Colonic mucosa (tissue), 4 donors: ENCODE data around the gene DARS1. TPM values are rescaled to one million over a fixed set of nuclear protein-coding genes. Genes with fewer than 3 reads are reported as not detected.

ENCODE experiments used
- DNase-seq: peaks from one replicate; pipeline ENCODE4 v3.0.0-alpha.2; 2020
- H3K27ac ChIP-seq: fragments of 200-600 bp; one replicate; pipeline ENCODE4 v1.8.0; 2021
- H3K27me3 ChIP-seq: fragments of 200-600 bp; one replicate; pipeline ENCODE4 v1.8.0; 2021
- H3K36me3 ChIP-seq: fragments of 200-600 bp; one replicate; pipeline ENCODE4 v1.8.0; 2021
- H3K4me1 ChIP-seq: fragments of 200-600 bp; one replicate; pipeline ENCODE4 v1.8.0; 2021; ENCODE audit warnings: mild to moderate bottlenecking
- H3K4me3 ChIP-seq: fragments of 200-600 bp; one replicate; pipeline ENCODE4 v1.8.0; 2021
- H3K9ac ChIP-seq, 2 donors: one replicate each; pipeline ENCODE4 v1.7.0; 2013; ENCODE audit warnings: control low read depth in 2 of 2, low read depth in 2 of 2, low read length in 2 of 2
- H3K9me3 ChIP-seq: fragments of 200-600 bp; one replicate; pipeline ENCODE4 v1.8.0; 2021
- CTCF ChIP-seq: fragments of 200-600 bp; IDR thresholded peaks from one replicate; pipeline ENCODE4 v1.8.0; 2022; ENCODE audit warnings: antibody characterized with exemption, mild to moderate bottlenecking
- intact Hi-C: fragments of 100-400 bp; cut with DNase I; formaldehyde crosslinking; loops from one replicate; pipeline ENCODE4 v1.14.1; 2022
- total RNA-seq, 2 donors: library from RNA; stranded (reverse); fragmentation: NEBNext Ultra II Directional in 1 of 2; extraction: Animal tissue kit (Norgen Biotek cat#: 25700) in 1 of 2; gene quantifications; one replicate each; pipeline ENCODE4 v1.2.1, GENCODE V29; 2021
- donor health status: healthy.
- donor health status: DM: no; HTN: no; CAD: no.
- donor health status: DM: no; HTN: no; CAD: no.

The DARS1 gene
- total RNA-seq, 2 donors from 2014 or later = 52.4 to 80.7 TPM

DNA sequence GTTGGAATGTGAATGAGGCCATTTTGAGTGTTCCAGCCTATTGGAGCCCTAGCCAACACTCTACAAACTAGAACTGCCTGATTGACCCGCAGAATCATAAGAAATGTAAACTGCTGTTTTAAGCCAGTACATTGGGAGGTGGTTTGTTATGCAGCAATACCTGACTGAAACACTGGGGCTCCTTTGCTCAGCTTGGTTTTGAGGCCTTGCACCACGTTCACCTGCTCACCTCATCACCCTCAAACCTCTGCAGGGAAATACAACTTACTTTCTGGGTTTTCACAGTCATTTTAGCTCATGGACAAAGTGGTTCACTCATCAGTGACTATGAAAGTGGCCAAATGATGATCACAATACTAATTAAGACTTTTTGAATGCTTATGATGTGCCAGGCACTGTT, 10.9 kb upstream of the DARS1 start:
- Histone ChIP-seq H3K27ac (no peak overlapping the region), H3K36me3 (no peaks in the 10 kb centered on the region), H3K27me3 (no peaks in the 10 kb centered on the region), H3K4me1 (no peaks in the 10 kb centered on the region), H3K9ac (no peak overlapping the region), H3K9me3 (no peaks in the 10 kb centered on the region), H3K4me3 (no peak overlapping the region)
- no peak for DNase-seq
- no peak for TF ChIP-seq CTCF
- intact Hi-C loops = no loop called here

- no peak overlapping the region for H3K9ac ChIP-seq
- H3K4me1 ChIP-seq = no peaks in the 10 kb centered on the region
- intact Hi-C loops = no loop called here
- no peak overlapping the region for H3K27ac ChIP-seq
- TF ChIP-seq CTCF = no peak
- no peaks in the 10 kb centered on the region for H3K36me3 ChIP-seq
- no peak overlapping the region for H3K4me3 ChIP-seq
- no peak for DNase-seq
- no peaks in the 10 kb centered on the region for H3K9me3 ChIP-seq
- no peaks in the 10 kb centered on the region for H3K27me3 ChIP-seq
Measured at GRCh38 chr2:135994281-135994680, 8.9 kb upstream of the DARS1 start.

DNA sequence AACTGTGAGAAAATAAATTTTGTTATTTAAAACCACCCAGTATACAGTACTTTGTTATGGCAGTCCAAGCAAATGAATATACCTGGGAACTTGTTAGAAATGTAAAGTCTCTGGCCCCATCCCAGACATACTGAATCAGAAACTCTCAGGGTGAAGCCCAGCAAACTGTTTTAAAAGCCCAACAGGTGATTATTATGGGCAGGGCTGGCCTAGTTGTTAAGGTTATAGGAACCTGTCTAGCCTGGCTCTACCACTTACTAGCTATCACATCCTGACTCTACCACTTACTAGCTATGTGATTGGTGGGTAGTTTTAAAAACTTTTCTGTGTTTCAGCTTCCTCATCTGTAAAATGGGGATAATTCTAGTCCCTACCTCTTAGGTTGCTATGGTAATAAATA, 8.0 kb upstream of the DARS1 start:
- TF ChIP-seq CTCF = no peak
- intact Hi-C loops = no loop called here
- no peaks in the 10 kb centered on the region for H3K27me3 ChIP-seq
- H3K36me3 ChIP-seq = no peaks in the 10 kb centered on the region
- no peak for DNase-seq
- no peak overlapping the region for H3K9ac ChIP-seq
- H3K27ac ChIP-seq = no peak overlapping the region
- H3K4me3 ChIP-seq = no peak overlapping the region
- no peaks in the 10 kb centered on the region for H3K4me1 ChIP-seq
- H3K9me3 ChIP-seq = no peaks in the 10 kb centered on the region

DNA sequence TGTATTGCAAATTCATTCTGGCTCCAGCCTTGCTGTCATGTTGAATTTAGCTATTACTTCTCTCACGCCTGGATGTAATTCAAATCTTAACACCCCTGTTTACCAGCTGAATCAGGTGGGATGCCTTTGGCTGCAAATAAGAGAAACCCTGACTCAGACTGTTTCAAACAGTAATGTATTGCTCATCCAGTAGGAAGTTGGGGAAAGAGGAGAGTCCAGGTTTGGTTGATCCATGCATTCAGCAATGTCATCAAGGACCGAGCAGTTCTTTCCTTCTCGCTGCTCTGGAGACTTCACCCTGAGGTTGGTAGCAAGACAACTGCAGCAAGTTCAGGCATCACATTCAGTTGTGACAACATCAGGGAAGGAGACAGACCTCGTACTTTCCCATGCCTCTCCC, 6.4 kb upstream of the DARS1 start:
- intact Hi-C loops = no loop called here
- no peak for DNase-seq
- no peak overlapping the region for H3K4me3 ChIP-seq
- no peaks in the 10 kb centered on the region for H3K36me3 ChIP-seq
- no peaks in the 10 kb centered on the region for H3K4me1 ChIP-seq
- H3K9me3 ChIP-seq = no peaks in the 10 kb centered on the region
- TF ChIP-seq CTCF = no peak
- H3K27me3 ChIP-seq = no peaks in the 10 kb centered on the region
- H3K9ac ChIP-seq = no peak overlapping the region
- no peak overlapping the region for H3K27ac ChIP-seq

DNA sequence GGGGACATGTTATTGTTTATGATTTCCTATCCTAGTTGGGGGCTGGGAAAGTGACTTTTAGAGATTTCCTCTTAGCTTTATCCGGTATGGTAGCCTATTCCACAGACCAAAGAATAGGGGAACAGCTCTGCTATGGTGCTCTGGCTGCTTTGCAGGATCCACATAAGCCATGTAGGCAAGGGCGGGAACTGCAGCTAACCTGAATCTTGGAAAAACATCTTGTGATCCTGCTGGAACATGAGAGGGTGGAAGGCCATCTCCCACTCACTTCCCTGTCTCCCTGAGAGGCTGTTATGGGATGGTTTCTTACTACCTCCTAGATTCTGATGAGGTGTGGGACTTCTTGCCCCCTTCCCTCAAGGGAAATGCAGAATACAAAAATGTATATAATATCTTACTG, 2.0 kb upstream of the DARS1 start:
- H3K4me1 ChIP-seq = no peaks in the 10 kb centered on the region
- H3K9me3 ChIP-seq = no peaks in the 10 kb centered on the region
- no peak overlapping the region for H3K4me3 ChIP-seq
- no peak overlapping the region for H3K27ac ChIP-seq
- H3K9ac ChIP-seq = no peak overlapping the region
- H3K27me3 ChIP-seq = no peaks in the 10 kb centered on the region
- no peak for DNase-seq
- H3K36me3 ChIP-seq = no peaks in the 10 kb centered on the region
- TF ChIP-seq CTCF = no peak
- intact Hi-C loops = no loop called here

GRCh38 chr2:135986507-135986906, 1.1 kb upstream of the DARS1 start:
- intact Hi-C loops = no loop called here
- Histone ChIP-seq H3K27ac (no peak overlapping the region), H3K9ac (no peak overlapping the region), H3K4me1 (no peaks in the 10 kb centered on the region), H3K9me3 (no peaks in the 10 kb centered on the region), H3K36me3 (no peaks in the 10 kb centered on the region), H3K27me3 (no peaks in the 10 kb centered on the region), H3K4me3 (no peak overlapping the region)
- no peak for DNase-seq
- TF ChIP-seq CTCF = no peak
